Posterior cingulate gyrus (tissue), 11 donors: ENCODE measurements around the gene UPB1.
"Not testable (repeated sequence)": the region's sequence is repeated elsewhere in the genome, so short reads cannot be mapped to it uniquely, and the experiment has no call there.

Source experiments
- DNase-seq, 10 donors: peaks; one replicate each; pipeline versions ENCODE4 v3.0.0 to v3.0.0-alpha.2; 2020 to 2021; ENCODE audit warnings: mixed read lengths in 3 of 10
- intact Hi-C: fragments of 100-400 bp; cut with DNase I; formaldehyde crosslinking; loops from one replicate; pipeline ENCODE4 v1.15.1; 2023

UPB1 gene

DNA sequence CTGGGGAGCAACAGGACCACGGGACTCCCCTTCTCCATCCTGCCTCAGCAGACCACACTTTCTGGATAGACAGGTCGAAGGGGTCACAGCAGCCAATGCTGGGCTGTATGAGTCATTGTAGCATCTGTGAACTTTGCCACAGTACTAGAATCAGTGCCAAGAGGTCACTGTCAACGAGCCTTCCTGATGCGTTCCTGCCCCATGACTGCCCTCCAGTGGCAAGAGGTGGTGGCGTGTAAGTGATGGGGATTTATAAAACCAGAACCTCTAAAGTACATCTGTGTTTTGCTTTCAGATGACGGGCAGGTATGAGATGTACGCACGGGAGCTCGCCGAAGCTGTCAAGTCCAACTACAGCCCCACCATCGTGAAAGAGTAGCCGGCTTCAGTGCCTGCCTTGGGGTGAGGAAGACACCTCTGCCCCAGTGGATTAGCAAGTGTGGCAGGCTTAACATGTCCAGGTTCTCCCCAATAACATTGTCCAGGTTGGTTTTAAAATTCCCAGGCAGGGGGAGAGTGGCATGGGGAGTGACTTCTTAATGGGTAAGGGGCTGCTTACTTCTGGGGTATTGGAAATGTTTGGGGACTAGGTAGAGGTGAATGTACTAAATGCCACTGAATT lies 30.4 kb downstream of the UPB1 start:
- peak; percentile 22 to 95 (median 68) for DNase-seq
- intact Hi-C loops: loop anchor here (2.0 kb wide), 1 partner anchor 201 kb away; no protein-coding TSS in a partner anchor

DNA sequence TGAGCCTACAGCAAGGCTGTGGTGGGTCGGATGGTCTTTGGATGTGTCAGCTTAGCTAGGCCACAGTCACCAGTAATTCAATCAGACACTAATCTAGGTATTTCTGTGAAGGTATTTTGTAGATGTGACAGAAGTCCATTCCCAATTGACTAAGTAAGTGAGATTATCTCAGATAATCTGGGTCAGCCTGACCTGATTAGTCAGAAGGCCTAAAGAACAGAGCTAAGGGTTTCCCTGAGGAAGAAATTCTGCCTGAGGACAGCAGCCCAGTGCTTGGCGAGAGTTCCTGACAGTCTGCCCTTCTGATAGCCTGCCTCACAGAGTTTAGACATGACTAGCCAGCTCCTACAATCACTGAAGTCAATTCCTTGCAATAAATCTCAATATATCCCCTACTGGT lies 31.1 kb downstream of the UPB1 start:
- DNase-seq: peak in 1 of 10 donors; percentile 19
- intact Hi-C loops: no loop called here

DNA sequence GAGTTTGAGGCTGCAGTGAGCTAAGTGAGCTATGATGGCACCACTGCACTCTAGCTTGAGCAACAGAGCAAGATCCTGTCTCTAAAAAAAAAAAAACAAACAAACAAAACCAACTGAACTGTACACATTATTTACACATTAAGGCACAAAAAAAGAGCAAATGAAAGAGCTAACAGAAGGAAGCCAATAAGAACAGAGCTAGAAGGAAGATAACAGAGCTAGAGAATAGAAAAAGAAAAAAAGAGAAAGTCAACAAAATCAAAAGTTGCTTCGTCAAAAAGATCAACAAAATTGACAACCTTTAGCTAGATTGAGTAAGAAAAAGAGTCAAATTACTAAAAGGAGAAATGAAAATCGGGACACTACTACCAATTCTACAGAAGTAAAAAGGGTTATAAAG lies 34.8 kb downstream of the UPB1 start:
- peak in 1 of 10 donors; percentile 2 for DNase-seq
- intact Hi-C loops: no loop called here

DNA sequence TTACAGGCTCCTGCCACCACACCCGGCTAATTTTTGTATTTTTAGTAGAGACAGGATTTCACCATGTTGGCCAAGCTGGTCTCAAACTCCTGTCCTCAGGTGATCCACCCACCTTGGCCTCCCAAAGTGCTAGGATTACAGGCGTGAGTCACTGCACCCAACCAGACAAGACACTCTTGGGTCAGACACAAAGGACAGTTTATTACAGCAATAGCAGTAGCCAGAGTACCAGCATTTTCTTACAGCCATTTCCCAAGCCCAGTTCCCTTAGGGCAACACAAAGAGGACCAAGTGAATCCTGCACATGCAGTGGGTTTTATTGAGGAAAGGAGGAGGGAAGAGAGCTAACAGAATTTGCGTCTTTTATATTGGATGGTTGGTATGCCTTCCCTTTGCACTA lies 35.8 kb downstream of the UPB1 start:
- intact Hi-C loops: not testable (repeated sequence)
- peak in 1 of 10 donors; percentile 5 for DNase-seq

DNA sequence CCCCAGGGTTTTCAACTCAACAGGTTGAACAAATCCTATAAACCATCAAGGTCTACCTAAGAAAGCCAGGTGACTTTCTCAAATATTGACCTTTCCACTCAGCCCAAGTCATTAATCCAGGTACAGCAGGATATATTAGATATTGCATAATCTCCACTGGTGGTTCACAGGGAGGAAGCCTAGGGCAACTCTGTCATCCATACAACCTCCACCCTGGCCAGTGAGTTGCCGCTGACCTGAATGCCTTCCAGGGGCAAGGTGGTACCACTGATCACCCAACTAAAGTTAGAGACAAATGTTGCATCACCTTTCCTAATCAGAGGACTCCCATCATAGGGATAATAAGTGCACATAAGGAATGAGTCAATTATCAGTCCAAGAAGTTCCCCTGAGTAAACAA lies 36.9 kb downstream of the UPB1 start:
- DNase-seq: no peak
- intact Hi-C loops: no loop called here

DNA sequence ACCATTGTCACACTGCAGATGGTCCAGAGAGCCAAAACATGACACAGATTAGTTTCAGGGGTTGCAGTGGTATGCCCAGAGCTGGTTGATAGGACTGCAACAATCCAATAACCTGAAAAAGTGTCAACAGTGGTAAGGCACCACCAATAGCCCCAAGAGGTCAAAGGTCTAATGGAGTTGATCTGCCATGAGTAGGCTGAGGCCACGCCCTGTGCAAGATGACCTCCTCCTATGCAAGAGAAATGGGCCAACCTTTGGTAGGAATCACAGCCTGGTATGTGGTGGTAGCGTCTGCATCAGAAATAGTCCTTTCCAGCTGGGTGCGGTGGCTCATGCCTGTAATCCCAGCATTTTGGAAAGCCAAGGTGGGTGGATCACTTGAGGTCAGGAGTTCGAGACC lies 40.2 kb downstream of the UPB1 start:
- DNase-seq: no peak
- intact Hi-C loops: no loop called here

DNA sequence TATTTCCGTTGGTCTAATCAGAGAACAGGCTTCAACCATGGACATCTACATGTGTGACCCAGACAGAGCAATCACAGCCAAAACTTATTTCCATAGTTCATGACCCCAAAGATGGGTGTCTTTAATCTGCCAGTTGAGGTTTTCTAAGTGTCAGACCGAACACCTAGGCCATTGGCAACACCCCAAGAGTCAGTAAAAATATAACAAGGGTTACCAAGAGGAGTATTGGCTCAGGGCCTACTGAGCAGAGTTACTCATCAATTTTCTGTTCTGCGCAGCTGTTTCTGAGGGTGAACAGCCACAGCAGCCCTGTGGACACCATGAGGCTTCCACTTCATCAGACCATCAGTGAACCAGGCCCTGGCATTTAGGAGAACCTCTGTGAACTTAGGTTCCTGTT lies 41.0 kb downstream of the UPB1 start:
- DNase-seq: no peak
- intact Hi-C loops: no loop called here

DNA sequence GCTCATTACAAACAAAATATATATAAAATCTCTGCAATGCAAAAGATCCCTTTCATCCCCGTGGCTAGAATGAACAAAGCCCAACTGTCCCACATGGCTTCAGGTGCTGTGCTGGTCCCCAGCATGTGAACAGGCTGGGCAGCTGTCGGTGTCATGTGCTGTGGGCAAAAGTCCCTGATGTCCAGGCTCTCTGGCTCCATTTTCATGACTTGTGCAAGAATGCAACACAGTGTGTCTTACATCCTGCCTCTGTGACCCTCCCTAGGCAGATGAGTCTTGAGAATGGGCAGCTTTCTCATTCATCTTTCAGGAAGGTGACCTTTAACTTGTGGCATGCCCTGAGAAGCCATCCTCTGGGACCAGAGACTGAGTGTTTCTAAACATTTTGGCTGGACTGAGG lies 45.3 kb downstream of the UPB1 start:
- DNase-seq: peak in 1 of 10 donors; percentile 57
- intact Hi-C loops: no loop called here

DNA sequence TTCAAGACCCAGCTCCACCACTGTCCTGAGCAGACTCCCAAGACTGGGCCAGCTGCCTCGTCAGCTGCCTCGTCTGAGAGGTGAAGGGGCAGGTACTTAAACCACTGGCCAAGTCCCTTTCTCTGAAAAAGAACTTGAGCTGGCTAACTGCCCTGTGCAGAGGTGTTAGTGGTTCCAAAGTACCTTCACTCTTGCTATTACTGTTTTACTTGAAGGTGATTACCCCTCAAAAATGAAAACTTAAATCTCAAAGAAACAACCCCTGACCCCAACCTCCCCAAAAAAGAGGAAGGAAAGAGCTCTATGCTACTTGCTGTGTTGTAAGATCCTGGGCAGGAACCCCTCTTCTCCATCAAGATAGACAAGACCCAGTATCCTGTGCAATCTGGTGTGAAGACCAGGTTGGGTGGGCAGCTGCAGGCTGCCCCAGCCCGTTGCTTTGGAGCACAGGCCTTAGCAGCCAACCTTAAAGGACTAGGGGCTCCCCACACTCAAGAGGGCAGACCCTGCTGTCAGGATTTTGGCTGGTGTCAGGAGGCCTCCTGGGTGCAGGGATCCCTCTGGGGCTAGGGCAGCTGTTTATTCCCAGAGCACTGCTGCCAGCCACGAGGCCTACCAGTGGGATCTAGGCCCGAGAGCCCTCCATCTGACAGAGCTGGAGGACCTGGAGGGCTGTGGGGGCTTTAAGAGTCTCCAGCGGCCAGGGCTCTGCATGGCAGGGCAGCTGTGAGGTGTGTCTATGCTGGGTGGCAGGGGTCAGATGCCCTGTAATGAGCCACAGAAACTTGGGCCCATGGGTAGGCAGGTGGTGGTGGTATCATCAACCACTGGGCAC lies 46.8 kb downstream of the UPB1 start:
- peak in 1 of 10 donors; percentile 42 for DNase-seq
- intact Hi-C loops: no loop called here

DNA sequence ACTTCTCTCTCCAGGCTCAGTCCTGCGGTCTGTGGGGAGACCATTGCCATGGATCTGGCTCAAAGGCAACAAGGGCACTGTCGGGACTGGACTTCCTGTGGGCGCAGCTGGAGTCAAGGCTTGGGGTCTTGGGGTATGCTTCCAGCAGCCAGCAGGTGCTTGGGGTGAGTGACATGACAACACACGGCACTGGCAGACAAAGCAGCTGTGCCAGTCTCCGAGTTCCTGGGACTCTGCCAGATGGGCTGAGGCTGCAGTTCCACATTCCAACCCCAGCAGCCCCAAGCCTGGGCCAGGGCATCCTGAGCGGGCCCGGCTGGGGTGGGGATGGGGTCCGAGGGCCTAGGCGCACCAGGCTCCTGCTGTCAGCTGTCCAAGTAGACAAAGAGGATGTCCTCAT lies 47.5 kb downstream of the UPB1 start:
- peak in 3 of 10 donors; percentile 26 to 64 (median 33) for DNase-seq
- intact Hi-C loops: no loop called here

DNA sequence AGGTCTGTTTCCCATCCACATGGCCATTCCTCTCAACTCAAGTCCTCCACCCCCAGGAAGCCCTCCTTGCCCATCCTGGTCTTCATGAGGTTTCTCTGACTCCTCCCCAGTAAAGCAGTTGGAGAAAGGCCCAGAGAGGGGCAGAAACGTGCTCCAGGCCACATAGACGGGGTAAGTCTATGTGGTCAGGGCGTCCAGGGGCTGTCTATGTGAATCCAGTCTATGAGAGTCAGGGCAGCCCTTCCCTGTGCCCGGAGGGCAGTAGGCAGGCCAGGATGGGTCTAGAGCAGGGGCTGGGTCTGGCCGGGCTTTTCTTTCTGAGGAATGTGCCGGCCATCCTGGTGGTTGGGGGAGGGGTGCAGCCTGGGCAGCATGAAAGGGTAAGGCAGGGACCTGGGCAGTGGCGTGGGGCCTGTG lies 48.1 kb downstream of the UPB1 start:
- DNase-seq: peak in 1 of 10 donors; percentile 68
- intact Hi-C loops: no loop called here

DNA sequence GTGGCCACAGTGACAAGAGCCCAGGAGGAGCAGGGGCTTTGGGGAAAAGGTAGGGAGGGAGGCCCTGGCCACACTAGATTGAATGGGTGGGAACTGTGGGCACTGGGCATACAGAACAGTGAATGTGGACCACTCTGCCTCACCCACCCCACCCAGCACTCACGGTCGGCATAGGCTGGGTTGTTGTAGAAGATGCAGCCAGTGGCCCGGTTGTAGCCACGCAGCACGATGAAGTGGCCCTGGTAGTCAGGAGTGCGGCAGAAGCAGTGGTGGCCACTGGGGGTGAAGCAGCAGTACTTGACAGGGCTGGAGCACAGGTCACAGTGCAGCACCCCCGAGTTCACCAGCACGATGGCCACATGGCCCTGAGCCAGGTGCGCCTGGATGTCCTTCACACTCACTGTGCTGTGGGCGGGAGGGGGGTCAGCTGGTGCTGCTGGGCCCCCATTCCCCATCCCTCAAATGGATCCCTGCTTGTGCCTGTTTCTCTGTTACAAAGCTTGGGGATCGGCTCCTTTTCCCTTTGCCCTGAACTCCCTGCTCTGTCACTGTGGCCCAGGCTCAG lies 48.6 kb downstream of the UPB1 start:
- intact Hi-C loops: no loop called here

DNA sequence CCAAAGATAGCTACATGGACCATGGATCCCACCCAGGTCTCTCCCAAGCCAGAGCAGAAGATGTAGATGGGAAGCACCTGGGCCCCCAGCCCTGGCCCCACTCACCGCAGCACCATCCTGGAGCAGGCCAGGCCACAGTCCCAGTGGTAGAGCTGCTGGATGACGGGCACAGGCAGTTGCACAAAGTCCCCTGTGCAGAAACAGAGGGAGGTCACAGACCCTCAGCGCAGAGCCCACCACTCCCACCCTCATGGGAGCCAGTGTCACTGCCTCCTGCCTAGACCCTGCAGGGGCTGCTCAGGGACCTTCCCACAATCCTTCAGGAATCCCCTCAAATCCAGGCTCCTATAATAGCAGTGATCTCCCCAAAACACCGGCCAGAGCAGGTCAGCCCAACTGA lies 53.7 kb downstream of the UPB1 start:
- no peak for DNase-seq

More for the DNA sequence above, 48.6 kb downstream of the UPB1 start:
- DNase-seq: peak in 1 of 10 donors; percentile 77

DNA sequence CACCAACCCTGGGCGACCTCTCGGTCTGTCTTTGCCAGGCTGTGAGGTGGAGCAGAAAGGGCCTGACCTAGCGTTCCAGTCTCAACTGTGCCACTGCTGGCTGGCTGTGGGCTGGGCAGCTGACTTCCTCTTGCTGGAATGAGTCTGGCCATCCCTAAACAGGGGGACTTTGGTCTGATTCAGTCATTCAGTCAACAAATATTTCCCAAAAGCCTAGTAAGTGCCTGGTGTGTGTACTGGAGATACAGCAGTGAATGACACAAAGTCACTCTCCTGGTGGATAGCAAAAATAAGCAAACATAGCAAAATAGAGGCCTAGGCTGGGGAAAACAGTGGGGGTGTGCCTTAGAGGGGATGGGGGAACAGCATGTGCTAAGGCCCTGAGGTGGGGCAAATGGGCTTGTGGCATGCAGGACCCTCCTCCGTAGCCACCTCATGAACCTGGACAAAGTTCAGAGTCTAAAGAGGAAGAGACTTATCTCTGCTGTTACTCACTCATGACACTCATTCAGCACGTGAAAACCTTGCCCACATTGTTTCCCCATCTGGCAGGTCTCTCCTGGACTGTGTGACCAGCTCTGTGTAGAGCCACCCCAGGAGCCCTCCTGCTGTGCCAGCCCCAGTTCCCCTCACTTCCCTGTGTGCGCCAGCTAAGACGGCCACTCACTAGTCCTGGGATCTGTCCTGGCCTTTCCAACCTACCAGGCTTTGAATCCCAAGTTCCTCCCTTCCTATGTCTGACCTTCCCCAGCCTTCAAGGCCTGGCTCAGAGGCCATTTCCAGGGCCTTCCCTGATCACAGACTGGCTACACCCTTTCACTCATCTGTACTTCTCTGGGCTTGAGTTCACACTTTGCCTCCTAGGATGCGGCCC lies 55.1 kb downstream of the UPB1 start:
- no peak for DNase-seq
- intact Hi-C loops: no loop called here

More for the DNA sequence above, 53.7 kb downstream of the UPB1 start:
- intact Hi-C loops: no loop called here

DNA sequence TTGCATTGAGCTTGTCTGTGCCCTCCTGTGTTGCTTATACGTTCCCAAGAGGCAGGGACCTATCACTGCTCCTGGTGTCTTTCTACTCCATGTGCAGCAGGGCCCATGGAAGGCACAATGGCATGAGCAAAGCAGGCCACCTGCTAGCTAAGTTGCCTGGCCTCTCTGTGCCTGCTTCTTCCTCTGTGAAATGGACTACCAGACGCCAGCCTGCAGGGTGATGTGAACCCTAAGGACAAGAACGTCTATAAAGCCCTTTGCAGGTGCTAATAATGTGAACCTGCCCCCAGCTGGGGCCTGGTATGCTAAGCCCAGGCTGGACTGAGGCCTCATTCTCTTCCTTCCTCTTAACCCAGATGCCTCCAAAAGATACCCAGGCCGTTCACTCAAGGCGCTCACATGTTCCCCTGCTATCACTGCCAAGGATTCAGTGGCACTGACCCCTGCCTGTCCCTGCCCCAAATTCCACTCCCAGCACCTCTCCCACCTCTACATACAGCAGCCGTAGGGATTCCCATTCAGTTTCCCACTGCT lies 55.8 kb downstream of the UPB1 start:
- peak in 1 of 10 donors; percentile 5 for DNase-seq
- intact Hi-C loops: no loop called here

DNA sequence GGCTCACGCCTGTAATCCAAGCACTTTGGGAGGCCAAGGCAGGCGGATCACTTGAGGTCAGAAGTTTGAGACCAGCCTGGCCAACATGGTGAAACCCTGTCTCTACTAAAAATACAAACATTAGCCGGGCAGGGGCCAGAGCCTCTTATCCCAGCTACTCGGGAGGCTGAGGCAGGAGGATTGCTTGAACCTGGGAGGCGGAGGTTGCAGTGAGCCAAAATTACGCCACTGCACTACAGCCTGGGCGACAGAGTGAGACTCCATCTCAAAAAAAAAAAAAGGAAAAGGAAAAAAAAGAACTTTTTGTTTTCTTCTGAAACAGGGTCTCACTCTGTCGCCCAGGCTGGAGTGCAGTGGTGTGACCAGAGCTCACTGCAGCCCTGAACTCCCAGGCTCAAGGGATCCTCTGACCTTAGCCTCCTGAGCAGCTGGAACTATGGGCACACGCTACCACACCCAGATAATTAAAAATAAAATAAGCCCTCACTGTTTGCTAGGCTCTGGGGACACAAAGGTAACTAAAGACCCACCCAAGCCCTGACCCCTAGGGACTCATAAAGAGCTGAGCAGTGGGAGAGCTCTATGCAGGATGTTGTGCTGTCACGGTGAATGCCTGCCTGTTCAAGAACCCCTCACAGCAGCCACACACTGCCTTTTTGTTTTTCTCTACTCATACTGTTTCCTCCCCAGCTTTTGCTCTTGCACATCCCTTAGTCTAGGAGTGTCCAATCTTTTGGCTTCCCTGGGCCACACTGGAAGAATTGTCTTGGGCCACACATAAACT lies 57.6 kb downstream of the UPB1 start:
- peak in 1 of 10 donors; percentile 37 for DNase-seq
- intact Hi-C loops: not testable (repeated sequence)

DNA sequence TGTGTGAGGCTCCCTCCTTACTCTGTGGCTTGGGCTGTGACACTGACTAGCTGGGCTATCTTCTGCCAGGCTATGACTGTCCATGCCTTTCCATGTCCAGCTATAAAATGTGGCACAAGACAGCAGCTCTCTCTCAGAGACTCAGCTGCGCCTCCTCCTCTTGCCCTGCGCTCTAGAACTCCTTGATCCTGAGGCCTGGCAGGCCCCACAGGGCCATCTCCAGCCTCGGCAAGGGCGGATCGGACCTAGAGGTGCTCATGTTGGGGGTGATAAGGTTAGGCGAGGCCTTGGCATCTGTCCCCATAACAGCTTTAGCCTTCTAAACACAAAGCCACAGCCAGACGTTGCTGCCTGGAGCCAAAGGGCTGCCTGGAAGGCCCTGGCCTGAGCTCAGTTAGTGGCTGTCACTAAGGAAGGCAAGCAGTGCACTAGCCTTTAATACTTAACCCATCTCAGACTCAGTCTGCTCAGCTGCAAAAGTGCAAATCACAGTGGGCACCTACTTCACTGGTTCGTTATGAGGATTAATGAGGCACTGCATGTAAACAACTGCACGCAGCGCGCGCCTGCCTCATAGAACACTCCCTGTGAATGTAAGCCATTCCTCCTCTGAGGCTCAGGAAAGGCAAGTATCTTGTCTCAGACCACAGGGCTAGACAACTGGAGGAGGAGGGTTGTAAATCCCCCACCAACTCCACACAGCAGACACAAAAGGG lies 58.6 kb downstream of the UPB1 start:
- intact Hi-C loops: loop anchor here (2.0 kb wide), 1 partner anchor 283 kb away; the partner anchor contains the start of gene SPECC1L
- DNase-seq: peak in 1 of 10 donors; percentile 15

DNA sequence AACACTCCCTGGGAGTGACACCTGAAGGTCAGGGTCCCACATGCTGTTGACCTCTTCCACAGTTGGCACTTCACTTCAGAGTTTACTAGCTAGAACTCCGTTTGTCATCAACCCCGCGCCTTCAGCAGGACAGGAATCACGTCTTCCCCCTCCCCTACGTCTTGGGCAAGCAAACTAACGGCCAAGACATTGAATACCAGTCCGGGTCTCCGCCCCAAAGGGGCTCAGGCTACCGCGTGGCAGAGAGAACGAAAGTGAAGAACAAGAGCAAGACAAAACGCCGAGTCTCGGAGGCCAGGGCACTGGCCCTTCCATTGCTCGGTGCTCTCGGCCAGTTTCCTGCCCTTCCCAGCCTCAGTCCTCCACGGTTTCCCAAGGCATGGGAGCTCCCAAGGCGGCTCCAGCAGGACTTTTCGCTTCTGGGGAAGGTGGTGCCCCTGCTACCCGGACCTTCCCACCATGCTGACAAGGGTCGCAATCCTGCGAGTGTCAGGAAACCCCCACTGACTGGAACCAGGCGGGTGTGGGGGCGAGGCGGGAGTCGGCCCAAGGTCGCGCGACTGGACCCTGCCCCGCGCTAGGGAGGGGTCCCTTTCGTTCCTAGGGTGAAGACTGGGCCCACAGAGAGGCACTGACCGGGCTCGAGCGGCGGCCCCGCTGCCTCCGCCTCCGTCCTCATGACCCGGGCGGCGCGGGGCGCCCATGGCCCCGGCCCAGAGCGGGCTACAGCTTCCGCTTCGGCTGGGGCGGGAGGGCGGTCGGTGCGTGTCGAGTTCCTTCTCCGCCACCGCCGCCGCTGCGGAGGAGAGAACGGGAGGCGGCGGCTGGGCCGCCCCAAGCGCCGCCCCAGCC lies 59.4 kb downstream of the UPB1 start, which contains the start of gene GUCD1:
Gene GUCD1 (minus strand): TSS at position 826 of the 852 bp plus-strand sequence. CDS start 147 bp downstream, at position 679.
- intact Hi-C loops: loop anchor here (1.0 to 2.0 kb wide), 2 partner anchors 34 to 284 kb away; partner anchors contain the start of gene SPECC1L
- DNase-seq: peak in 1 of 10 donors; percentile 25
